ENCODE results near the gene MRGPRX3.

Gene MRGPRX3

DNA sequence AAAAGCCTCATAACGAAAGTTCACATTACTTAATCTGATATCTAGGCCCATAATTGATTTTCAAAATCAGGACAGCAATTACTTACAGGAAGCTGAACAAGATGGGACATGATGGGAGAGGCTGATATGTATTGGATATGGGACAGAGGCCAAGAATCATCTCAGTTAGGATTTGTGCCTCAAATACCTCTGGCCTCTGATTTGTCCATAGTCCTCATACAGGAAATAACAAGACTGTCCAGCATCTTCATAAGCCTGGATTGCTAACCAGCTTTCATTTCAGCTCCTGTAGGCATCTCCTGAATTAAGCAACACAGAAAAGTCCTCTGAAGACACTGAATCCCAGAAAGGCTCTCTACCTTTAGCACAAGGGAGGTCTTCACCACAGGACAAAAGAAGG, 36.0 kb downstream of the MRGPRX3 start:
- DNase-seq (ENCODE audit: low read depth in 2 of 2), result no peak

DNA sequence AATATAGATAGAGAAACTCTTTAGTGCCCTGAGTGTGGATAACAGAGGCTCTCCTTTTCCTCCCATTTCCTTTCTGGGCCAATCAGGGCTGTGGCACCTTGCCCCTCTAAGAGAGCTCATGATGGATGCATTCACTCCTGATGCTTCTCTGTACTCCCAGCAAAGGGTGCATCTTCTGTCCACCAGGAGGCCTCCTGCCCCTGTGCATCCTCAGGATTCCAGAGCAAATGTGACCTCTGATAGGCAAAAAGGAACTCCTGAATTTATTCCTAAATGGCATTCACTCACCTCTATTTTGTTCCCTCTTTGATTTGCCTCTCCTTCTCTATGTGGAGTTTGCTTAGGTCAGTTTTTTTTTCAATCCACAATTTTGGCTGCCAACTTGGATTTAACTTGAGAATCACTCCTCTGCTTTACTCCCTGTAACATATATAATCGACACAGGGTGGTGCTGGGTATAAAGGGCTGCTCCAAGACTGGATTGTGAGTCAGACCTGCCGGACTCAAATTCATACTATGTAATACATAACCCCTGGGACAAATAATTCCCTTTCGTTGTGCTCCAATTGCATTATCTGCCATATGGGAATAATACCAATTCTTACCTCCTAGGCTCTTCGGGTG, 39.1 kb downstream of the MRGPRX3 start:
- no peak for DNase-seq (ENCODE audit: low read depth in 2 of 2)

DNA sequence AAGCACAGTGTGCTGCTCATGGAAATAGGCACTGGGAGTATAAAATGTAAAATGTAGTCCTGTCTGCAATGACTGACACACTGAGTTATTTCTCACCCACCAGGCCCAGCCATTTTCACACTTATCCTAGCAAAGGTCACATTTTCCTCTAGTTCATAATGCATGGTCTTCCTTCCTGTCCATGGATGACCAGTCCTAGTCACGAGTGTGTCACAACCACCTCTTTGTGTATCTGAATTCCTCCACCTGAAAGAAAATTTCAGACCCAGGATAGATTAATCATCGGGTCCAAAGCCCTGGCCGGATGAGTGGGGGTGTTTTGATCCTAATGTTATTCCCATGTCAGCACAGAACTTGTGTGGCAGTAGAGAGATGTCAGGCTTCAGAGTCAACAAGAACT, 40.3 kb downstream of the MRGPRX3 start, which contains the start of gene MRGPRX4:
MRGPRX4 (plus strand) TSS at position 172 of the 400 bp plus-strand sequence. CDS start 420 bp downstream, outside the sequence.
- no peak for DNase-seq (ENCODE audit: low read depth in 2 of 2)

DNA sequence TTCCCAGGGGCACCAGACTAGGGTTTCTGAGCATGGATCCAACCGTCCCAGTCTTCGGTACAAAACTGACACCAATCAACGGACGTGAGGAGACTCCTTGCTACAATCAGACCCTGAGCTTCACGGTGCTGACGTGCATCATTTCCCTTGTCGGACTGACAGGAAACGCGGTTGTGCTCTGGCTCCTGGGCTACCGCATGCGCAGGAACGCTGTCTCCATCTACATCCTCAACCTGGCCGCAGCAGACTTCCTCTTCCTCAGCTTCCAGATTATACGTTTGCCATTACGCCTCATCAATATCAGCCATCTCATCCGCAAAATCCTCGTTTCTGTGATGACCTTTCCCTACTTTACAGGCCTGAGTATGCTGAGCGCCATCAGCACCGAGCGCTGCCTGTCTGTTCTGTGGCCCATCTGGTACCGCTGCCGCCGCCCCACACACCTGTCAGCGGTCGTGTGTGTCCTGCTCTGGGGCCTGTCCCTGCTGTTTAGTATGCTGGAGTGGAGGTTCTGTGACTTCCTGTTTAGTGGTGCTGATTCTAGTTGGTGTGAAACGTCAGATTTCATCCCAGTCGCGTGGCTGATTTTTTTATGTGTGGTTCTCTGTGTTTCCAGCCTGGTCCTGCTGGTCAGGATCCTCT, 41.0 kb downstream of the MRGPRX3 start:
- DNase-seq (ENCODE audit: low read depth in 2 of 2), result no peak

Data from fibroblast of skin of left quadriceps (primary cell).